ENCODE measurements around the gene USF3. TPM values are rescaled to one million over a fixed set of nuclear protein-coding genes. Genes with fewer than 3 reads are reported as not detected.

USF3 gene
- total and polyA plus RNA-seq, 2 experiments from 2014 or later: 10.1 to 23.5 TPM

DNA sequence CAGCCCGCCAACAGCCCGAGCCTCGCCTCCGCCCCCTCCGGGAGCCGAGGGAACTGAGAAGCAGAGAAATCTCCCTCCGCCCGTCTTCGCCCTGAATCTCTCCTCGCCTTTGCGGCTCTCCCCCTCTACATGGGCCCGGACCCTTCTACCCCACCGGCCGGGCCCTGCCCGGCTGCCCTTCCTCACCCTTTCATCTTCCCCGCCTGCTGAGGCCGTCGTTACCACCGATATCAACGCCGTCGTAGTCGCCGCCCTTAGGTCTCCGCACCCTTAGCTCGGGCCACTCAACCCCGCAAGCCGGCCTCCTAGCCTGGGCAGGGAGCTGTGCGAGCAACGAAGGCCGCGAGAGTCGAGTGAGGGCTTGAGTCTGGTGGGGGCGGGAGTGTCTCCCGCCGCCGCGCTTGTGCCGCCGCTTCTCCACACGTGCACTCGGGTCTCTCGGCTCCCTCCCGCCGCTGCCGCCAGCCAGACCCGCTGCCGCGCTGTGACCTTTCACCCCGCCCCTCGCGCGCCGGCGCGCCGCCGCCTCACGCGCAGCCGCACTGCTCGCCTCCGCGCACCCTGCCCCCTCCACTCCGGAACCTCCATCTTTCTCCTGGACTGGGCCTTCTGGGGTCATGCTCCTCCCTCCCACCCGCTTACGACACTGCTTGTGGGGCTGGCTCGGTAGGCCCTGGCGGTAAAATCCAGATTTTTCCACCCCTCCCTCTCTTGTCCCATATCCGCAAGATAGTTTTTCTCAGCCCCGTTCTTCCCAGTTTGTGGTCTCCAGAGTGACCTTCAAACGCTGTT lies 49.5 kb upstream of the USF3 start, which contains the start of gene NAA50 (continued):
- TF ChIP-seq, protein P1, sequence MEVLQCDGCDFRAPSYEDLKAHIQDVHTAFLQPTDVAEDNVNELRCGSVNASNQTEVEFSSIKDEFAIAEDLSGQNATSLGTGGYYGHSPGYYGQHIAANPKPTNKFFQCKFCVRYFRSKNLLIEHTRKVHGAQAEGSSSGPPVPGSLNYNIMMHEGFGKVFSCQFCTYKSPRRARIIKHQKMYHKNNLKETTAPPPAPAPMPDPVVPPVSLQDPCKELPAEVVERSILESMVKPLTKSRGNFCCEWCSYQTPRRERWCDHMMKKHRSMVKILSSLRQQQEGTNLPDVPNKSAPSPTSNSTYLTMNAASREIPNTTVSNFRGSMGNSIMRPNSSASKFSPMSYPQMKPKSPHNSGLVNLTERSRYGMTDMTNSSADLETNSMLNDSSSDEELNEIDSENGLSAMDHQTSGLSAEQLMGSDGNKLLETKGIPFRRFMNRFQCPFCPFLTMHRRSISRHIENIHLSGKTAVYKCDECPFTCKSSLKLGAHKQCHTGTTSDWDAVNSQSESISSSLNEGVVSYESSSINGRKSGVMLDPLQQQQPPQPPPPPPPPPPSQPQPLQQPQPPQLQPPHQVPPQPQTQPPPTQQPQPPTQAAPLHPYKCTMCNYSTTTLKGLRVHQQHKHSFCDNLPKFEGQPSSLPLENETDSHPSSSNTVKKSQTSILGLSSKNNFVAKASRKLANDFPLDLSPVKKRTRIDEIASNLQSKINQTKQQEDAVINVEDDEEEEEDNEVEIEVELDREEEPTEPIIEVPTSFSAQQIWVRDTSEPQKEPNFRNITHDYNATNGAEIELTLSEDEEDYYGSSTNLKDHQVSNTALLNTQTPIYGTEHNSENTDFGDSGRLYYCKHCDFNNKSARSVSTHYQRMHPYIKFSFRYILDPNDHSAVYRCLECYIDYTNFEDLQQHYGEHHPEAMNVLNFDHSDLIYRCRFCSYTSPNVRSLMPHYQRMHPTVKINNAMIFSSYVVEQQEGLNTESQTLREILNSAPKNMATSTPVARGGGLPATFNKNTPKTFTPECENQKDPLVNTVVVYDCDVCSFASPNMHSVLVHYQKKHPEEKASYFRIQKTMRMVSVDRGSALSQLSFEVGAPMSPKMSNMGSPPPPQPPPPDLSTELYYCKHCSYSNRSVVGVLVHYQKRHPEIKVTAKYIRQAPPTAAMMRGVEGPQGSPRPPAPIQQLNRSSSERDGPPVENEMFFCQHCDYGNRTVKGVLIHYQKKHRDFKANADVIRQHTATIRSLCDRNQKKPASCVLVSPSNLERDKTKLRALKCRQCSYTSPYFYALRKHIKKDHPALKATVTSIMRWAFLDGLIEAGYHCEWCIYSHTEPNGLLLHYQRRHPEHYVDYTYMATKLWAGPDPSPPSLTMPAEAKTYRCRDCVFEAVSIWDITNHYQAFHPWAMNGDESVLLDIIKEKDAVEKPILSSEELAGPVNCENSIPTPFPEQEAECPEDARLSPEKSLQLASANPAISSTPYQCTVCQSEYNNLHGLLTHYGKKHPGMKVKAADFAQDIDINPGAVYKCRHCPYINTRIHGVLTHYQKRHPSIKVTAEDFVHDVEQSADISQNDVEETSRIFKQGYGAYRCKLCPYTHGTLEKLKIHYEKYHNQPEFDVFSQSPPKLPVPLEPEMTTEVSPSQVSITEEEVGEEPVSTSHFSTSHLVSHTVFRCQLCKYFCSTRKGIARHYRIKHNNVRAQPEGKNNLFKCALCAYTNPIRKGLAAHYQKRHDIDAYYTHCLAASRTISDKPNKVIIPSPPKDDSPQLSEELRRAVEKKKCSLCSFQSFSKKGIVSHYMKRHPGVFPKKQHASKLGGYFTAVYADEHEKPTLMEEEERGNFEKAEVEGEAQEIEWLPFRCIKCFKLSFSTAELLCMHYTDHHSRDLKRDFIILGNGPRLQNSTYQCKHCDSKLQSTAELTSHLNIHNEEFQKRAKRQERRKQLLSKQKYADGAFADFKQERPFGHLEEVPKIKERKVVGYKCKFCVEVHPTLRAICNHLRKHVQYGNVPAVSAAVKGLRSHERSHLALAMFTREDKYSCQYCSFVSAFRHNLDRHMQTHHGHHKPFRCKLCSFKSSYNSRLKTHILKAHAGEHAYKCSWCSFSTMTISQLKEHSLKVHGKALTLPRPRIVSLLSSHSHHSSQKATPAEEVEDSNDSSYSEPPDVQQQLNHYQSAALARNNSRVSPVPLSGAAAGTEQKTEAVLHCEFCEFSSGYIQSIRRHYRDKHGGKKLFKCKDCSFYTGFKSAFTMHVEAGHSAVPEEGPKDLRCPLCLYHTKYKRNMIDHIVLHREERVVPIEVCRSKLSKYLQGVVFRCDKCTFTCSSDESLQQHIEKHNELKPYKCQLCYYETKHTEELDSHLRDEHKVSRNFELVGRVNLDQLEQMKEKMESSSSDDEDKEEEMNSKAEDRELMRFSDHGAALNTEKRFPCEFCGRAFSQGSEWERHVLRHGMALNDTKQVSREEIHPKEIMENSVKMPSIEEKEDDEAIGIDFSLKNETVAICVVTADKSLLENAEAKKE (CRISPR knock-in tag; IDR thresholded peaks at IDR 0.05): no peak
- TF ChIP-seq REST (IDR thresholded peaks at IDR 0.05; ENCODE audit: unreplicated experiment): no peak
- TF ChIP-seq EZH2phosphoT487 (IDR thresholded peaks at IDR 0.05; ENCODE audit: unreplicated experiment): no peak
- TF ChIP-seq CREB1 (CRISPR knock-in tag; IDR thresholded peaks at IDR 0.05; ENCODE audit: low read depth): peak; percentile 44; the same call in 1 of the 2 replicates
- no peak for TF ChIP-seq ZNF114 (CRISPR knock-in tag; IDR thresholded peaks at IDR 0.05)
- no peak for TF ChIP-seq JUNB (IDR thresholded peaks at IDR 0.05; ENCODE audit: unreplicated experiment)
- TF ChIP-seq ZNF331 (CRISPR knock-in tag; IDR thresholded peaks at IDR 0.05; ENCODE audit: low read depth): no peak
- no peak for TF ChIP-seq EZH2 (IDR thresholded peaks at IDR 0.05; ENCODE audit: low read depth, unreplicated experiment)
